HT-29 (cell line): ENCODE results near the gene TLE2. TPM values are rescaled to one million over a fixed set of nuclear protein-coding genes. Genes with fewer than 3 reads are reported as not detected.

Experiments
- DNase-seq: peaks from one replicate; pipeline ENCODE4 v3.0.0-alpha.2; 2015; ENCODE audit warnings: low spot score
- total RNA-seq: library from RNA; depleted of rRNA; stranded (reverse); fragments of >200 nt; shearing (Covaris generic); gene quantifications from 2 replicates; pipeline ENCODE4 v1.2.3, GENCODE V29; 2014; rRNA removed

The TLE2 gene
- 0.08 and 1.1 TPM in 2 replicates for total RNA-seq

- no peak for DNase-seq
Observed at GRCh38 chr19:3029065-3029923, at the start of gene TLE2. TSS of gene TLE2 (minus strand) at chr19:3029280. CDS start at chr19:3028904, 376 bp downstream.

GRCh38 chr19:3075605-3076431 is 46.7 kb upstream of the TLE2 start:
- peak; percentile 39 for DNase-seq

- DNase-seq = no peak
Observed at GRCh38 chr19:3073931-3074595, 45.0 kb upstream of the TLE2 start.

GRCh38 chr19:3073159-3073563 is 44.1 kb upstream of the TLE2 start:
- peak; percentile 39 for DNase-seq

- no peak for DNase-seq
Observed at GRCh38 chr19:3071768-3072167, 42.7 kb upstream of the TLE2 start.

- peak; percentile 11 for DNase-seq
Observed at GRCh38 chr19:3068071-3068470, 39.0 kb upstream of the TLE2 start.

- no peak for DNase-seq
Observed at GRCh38 chr19:3067563-3067962, 38.5 kb upstream of the TLE2 start.

GRCh38 chr19:3066482-3067049 is 37.5 kb upstream of the TLE2 start:
- DNase-seq = no peak

GRCh38 chr19:3065675-3066357 is 36.7 kb upstream of the TLE2 start:
- peak; percentile 16 for DNase-seq

- no peak for DNase-seq
Observed at GRCh38 chr19:3064011-3064330, 34.9 kb upstream of the TLE2 start.

- DNase-seq = peak; percentile 43
Observed at GRCh38 chr19:3062165-3063105, 33.4 kb upstream of the TLE2 start, which contains the start of gene TLE5. TSS of gene TLE5 (minus strand) at chr19:3062495. CDS start at chr19:3062200, 295 bp downstream.

GRCh38 chr19:3061182-3062161 is 32.4 kb upstream of the TLE2 start:
- no peak for DNase-seq

- DNase-seq = no peak
Observed at GRCh38 chr19:3060857-3061181, 31.7 kb upstream of the TLE2 start.

- DNase-seq = no peak
Observed at GRCh38 chr19:3059653-3060052, 30.6 kb upstream of the TLE2 start.

GRCh38 chr19:3058821-3059314 is 29.8 kb upstream of the TLE2 start:
- no peak for DNase-seq

- no peak for DNase-seq
Observed at GRCh38 chr19:3058009-3058820, 29.1 kb upstream of the TLE2 start.

GRCh38 chr19:3057275-3057714 is 28.2 kb upstream of the TLE2 start:
- peak; percentile 61 for DNase-seq
